Occipital lobe (tissue), 3 donors: ENCODE measurements around the gene TTC5. TPM values are rescaled to one million over a fixed set of nuclear protein-coding genes. Genes with fewer than 3 reads are reported as not detected.
"Not testable (repeated sequence)": the region's sequence is repeated elsewhere in the genome, so short reads cannot be mapped to it uniquely, and the experiment has no call there.

Experiments
- DNase-seq: peaks from one replicate; lab custom pipeline; 2025; lab: John Stamatoyannopoulos, UW
- small RNA-seq: library from RNA; depleted of rRNA; stranded (forward); fragments of <200 nt; gene quantifications from one replicate; pipeline ENCODE3, GENCODE V24; 2014
- total RNA-seq: library from RNA; depleted of rRNA; stranded (reverse); fragments of >200 nt; gene quantifications from one replicate; pipeline ENCODE4 v1.2.3, GENCODE V29; 2014

TTC5 gene
- total RNA-seq, 1 donor from 2014 or later: 41.3 TPM

DNA sequence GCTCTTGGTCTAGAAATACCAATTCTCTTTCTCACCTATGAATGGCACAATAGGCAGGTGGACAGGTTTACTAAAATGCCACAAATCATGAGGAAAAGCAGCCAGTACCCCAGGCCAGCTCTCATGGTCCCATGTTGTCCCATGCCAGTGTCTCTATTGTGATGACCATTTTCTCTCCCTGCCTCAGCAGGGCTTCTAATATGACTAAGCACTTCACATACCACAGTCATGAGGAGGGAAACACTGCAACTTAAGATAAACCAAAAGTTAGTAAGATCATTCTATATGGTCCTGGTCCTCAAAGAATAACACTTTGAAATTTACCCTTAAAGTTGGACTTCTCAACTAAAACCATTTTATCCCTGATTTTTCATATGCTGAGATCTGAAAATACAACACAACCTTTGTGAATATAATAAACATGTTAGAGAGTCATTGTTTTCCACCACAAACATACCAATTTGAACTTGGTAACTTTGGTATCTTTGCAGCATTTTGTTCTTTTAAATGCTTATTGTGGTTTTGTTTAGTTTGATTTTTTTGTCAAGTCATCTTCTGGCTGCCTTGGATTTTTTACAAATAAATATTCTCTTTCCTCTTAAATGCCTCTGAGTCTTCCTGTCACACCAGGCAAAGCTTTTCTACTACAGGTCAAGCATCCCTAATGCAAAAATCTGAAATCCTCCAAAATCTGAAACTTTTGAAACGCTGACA lies 3.6 kb downstream of the TTC5 start:
- no peak for DNase-seq

- no peak for DNase-seq
Measured at GRCh38 chr14:20295067-20295466, 10.7 kb downstream of the TTC5 start.

DNA sequence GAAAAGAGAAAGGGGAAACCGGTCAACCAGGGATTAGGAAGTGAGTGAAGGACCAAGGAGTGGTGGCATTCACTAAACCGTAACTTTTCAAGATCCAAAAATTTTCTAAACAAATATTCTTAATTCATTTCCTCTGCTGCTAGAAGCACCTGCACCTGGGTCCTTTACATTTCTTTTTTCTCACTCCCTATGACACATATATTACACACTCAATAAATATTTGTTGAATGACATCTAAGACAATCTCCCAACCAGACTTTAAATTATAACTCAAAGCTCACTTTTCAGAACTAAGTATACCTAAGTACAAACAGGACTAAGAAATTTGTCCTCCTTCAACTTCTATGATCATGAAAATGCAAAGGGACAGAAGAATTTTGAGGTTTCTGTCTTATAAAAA lies 11.1 kb downstream of the TTC5 start:
- DNase-seq: no peak

DNA sequence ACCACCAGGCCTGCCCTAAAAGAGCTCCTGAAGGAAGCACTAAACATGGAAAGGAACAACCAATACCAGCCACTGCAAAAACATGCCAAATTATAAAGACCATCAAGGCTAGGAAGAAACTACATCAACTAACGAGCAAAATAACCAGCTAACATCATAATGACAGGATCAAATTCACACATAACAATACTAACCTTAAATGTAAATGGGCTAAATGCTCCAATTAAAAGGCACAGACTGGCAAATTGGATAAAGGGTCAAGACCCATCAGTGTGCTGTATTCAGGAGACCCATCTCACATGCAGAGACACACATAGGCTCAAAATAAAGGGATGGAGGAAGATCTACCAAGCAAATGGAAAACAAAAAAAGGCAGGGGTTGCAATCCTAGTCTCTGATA lies 23.8 kb downstream of the TTC5 start:
- not testable (repeated sequence) for DNase-seq

DNA sequence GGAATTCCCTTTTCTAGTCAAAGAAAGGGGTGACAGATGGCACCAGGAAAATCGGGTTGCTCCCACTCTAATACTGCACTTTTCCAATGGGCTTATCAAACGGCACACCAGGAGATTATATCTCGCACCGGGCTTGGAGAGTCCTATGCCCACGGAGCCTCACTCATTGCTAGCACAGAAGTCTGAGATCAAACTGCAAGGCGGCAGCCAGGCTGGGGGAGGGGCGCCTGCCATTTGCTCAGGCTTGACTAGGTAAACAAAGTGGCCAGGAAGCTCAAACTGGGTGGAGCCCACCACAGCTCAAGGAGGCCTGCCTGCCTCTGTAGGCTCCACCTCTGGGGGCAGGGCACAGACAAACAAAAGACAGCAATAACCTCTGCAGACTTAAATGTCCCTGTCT lies 25.5 kb downstream of the TTC5 start:
- not testable (repeated sequence) for DNase-seq

DNA sequence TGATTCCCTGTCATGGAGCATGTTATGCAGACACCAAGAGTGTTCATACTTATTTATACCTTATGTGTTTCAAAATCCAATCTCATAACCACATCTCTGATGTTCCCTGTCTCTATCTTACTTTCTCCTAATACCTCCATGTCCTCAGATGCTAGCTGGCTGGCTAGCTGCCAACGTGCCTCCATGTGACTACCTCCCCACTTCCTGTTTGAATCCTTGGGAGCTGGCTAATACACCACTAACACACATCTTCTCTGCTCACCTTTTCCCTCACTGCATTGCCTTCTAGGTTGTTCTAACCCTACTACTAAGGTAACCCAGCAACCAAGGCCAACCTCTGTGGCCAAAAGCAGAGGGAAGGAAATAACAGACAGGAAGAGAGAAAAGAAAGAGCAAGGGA lies 27.3 kb downstream of the TTC5 start:
- no peak for DNase-seq

DNA sequence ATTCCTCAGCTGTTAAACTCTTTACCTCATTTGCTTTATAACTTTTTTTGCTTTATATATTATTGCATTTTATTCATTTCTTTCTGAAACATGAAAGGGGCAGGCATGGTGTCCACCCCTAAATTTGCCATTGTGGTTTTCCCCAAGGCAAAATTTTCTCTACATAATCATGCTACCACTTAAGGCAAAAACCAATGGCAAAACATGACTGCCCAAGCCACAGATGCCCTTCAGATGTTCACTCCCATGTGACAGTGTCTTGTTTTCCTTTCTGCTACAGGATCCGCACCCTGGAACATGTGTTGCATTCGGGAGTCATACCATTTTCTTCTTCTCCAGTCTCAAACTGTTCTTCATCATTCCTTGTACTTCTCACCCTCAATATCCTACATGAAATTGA lies 28.3 kb downstream of the TTC5 start:
- DNase-seq: no peak

DNA sequence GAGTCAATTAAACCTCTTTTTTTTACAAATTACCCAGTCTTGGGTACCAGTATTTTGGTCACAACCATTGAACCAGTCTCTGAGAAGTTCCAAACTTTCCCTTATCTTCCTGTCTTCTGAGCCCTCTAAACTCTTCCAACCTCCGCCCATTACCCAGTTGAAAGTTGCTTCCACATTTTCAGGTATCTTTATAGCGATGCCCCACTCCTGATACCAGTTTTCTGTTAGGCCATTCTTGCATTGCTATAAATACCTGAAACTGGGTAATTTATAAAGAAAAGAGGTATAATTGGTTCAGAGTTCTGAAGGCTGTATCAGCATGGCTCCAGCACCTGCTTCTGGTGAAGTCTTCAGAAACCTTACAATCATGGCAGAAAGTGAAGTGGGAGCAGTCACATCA lies 31.7 kb downstream of the TTC5 start:
- no peak for DNase-seq

GRCh38 chr14:20264361-20264760 lies 41.4 kb downstream of the TTC5 start:
- DNase-seq: not testable (repeated sequence)

- DNase-seq: no peak
Measured at GRCh38 chr14:20262642-20263128, 43.1 kb downstream of the TTC5 start.

- no peak for DNase-seq
Measured at GRCh38 chr14:20247646-20248246, 58.0 kb downstream of the TTC5 start.

Small RNA genes within 50 kb of the gene (small RNA-seq; reads per million reads assigned to genes)
- 0.12 reads per million for gene SNORA79B
- 217 reads per million, percentile 97 among the genes with 10 or more reads in this experiment for gene SNORD126

Other genes starting within 250 kb of the TTC5 start
- gene OR4L1, start 245.9 kb downstream of the TTC5 start, total RNA-seq: not detected
- not detected for gene OR4K17, start 195.2 kb downstream of the TTC5 start, total RNA-seq
- not detected for gene OR4N5, start 167.1 kb downstream of the TTC5 start, total RNA-seq
- not detected for gene OR11G2, start 115.1 kb downstream of the TTC5 start, total RNA-seq
- gene OR11H6, start 82.2 kb downstream of the TTC5 start, total RNA-seq: not detected
- gene OR11H7, start 77.0 kb downstream of the TTC5 start, total RNA-seq: not detected
- not detected for gene OR11H4, start 66.7 kb downstream of the TTC5 start, total RNA-seq
- gene CCNB1IP1, start 27.3 kb upstream of the TTC5 start, total RNA-seq: 86.3 TPM
- gene PARP2, start 37.7 kb upstream of the TTC5 start, total RNA-seq: 17.2 TPM
- gene TEP1, start 107.5 kb upstream of the TTC5 start, total RNA-seq: 8.4 TPM
- gene KLHL33, start 130.2 kb upstream of the TTC5 start, total RNA-seq: 0.31 TPM
- 36.8 TPM for gene OSGEP, start 148.9 kb upstream of the TTC5 start, total RNA-seq
- 56.9 TPM for gene APEX1, start 149.3 kb upstream of the TTC5 start, total RNA-seq
- 26.0 TPM for gene PIP4P1, start 155.5 kb upstream of the TTC5 start, total RNA-seq
- 3.1 TPM for gene PNP, start 163.5 kb upstream of the TTC5 start, total RNA-seq
- not detected for gene RNASE10, start 199.6 kb upstream of the TTC5 start, total RNA-seq